ENCODE measurements around the gene UROC1. TPM values are rescaled to one million over a fixed set of nuclear protein-coding genes. Genes with fewer than 3 reads are reported as not detected.
A peak's percentile ranks its signal among the peaks of the same experiment; 100 is the strongest.

UROC1 gene
- total RNA-seq, 1 donor: not detected

GRCh38 chr3:126432361-126433104 lies 85.0 kb downstream of the UROC1 start:
- TF ChIP-seq CTCF (IDR thresholded peaks at IDR 0.05; ENCODE audit: insufficient read depth, low read depth, low read length): no peak
- H3K4me3 ChIP-seq (ENCODE audit: low read depth, low read length): no peak overlapping the region
- DNase-seq (ENCODE audit: low read depth): peak; percentile 3

Small RNAs within 50 kb of the gene (small RNA-seq; reads per million reads assigned to genes)
- not detected for gene RNA5SP138

Other genes starting within 250 kb of the UROC1 start
- gene KLF15, start 160.4 kb downstream of the UROC1 start, total RNA-seq: 0.32 and 0.43 TPM in 2 replicates
- not detected in 2 replicates for gene CFAP100, start 122.9 kb downstream of the UROC1 start, total RNA-seq
- 17.7 TPM in 2 replicates for gene ZXDC, start 41.9 kb downstream of the UROC1 start, total RNA-seq
- gene CHST13, start 6.4 kb upstream of the UROC1 start, total RNA-seq: not detected in 2 replicates
- gene C3orf22, start 41.2 kb upstream of the UROC1 start, total RNA-seq: not detected in 2 replicates
- gene TXNRD3, start 137.4 kb upstream of the UROC1 start, total RNA-seq: 11.3 and 13.4 TPM in 2 replicates
- gene CHCHD6, start 186.5 kb upstream of the UROC1 start, total RNA-seq: 9.1 and 15.5 TPM in 2 replicates